Measurements from ENCODE around the gene CYSTM1.

The CYSTM1 gene

DNA sequence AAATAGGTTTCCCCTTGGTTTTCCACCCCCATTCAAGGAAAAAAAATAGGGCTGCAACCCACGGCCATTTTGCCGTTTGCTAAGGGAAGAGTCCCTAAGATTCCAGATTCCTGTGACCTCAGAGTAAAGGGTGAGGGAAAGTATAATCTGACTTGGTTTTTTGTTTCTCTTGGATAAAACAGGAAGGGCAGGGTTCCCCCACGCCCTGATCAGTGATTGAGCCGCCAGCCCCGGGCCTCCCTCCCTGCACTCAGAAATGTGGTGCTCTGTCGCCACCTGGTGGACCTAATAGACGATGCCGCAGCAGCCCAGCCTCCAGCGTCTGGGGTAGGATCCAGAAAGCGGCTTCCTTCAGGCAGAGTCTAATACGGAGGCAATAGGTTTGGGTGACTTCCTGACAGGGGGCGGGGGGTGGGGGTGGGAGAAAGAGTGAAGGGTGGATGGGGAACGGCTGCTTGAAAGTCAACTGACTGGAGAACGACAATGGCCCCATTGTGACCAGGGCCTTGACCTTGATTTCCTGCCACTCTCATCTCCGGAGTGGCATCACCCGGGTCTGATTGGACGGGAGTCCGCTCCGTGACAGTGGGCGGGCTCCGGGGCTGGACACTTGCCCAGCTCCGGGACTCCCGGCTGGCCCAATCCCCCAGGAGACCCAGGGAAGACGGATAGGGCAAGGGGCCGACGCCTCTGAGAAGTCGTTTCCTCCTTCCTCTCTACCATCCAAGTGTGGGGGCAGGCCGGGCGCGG is 17.8 kb upstream of the CYSTM1 start:
- peak; percentile 79 for DNase-seq (ENCODE audit: low read depth)
- TF ChIP-seq MYC (IDR thresholded peaks at IDR 0.05; ENCODE audit: low read depth, low read length) = no peak
- TF ChIP-seq, protein P1, sequence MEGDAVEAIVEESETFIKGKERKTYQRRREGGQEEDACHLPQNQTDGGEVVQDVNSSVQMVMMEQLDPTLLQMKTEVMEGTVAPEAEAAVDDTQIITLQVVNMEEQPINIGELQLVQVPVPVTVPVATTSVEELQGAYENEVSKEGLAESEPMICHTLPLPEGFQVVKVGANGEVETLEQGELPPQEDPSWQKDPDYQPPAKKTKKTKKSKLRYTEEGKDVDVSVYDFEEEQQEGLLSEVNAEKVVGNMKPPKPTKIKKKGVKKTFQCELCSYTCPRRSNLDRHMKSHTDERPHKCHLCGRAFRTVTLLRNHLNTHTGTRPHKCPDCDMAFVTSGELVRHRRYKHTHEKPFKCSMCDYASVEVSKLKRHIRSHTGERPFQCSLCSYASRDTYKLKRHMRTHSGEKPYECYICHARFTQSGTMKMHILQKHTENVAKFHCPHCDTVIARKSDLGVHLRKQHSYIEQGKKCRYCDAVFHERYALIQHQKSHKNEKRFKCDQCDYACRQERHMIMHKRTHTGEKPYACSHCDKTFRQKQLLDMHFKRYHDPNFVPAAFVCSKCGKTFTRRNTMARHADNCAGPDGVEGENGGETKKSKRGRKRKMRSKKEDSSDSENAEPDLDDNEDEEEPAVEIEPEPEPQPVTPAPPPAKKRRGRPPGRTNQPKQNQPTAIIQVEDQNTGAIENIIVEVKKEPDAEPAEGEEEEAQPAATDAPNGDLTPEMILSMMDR (IDR thresholded peaks at IDR 0.05; ENCODE audit: low read depth, low read length) = peak; percentile 73
- no peak overlapping the region for H3K4me3 ChIP-seq (ENCODE audit: low read depth, low read length)

DNA sequence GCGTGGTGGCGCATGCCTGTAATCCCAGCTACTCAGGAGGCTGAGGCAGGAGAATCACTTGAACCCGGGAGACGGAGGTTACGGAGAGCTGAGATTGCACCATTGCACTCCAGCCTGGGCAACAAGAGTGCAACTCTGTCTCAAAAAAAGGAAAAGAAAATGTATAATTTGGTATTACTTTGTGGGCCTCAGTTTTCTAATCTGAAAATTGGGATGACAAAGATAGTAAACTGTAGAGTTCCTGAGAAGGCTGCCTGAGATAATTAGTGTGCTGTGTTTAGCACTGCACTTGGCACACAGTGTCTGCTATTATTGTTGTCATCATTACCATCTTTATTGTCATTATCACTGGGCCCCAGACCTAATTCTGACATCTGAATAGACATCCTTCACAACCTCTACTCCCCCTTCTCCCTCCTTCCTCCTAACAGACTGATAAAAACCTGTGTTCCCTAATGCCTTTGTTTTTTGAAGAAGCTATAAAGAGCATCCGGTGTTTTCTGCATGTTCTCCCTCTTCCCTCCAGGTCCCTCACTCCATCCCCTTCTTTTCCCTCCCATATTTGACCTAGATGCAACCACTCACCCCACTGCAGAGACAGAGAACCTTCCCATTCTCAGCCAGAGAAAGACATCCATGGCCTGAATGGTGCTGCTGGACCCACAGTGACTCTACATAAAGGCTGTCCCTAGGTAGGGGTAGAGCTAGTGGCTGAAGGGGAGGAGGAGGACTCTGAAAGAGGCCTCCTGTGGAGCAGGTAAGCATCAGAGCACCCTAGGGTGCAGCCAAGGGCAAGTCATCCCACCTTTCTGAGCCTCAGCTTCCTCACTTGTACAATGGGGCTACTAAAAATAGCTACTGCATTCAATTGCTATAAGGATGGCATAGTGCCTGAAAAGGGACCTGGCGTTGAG is 15.7 kb upstream of the CYSTM1 start:
- H3K4me3 ChIP-seq (ENCODE audit: low read depth, low read length) = no peak overlapping the region
- TF ChIP-seq, protein P1 (IDR thresholded peaks at IDR 0.05; ENCODE audit: low read depth, low read length) = no peak
- TF ChIP-seq POLR2A (IDR thresholded peaks at IDR 0.05; ENCODE audit: extremely low read depth, insufficient read length) (no peak), MYC (IDR thresholded peaks at IDR 0.05; ENCODE audit: low read depth, low read length) (no peak)
- TF ChIP-seq, protein P2, sequence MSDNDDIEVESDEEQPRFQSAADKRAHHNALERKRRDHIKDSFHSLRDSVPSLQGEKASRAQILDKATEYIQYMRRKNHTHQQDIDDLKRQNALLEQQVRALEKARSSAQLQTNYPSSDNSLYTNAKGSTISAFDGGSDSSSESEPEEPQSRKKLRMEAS (IDR thresholded peaks at IDR 0.05; ENCODE audit: low read depth, low read length) = no peak
- DNase-seq (ENCODE audit: low read depth) = no peak

DNA sequence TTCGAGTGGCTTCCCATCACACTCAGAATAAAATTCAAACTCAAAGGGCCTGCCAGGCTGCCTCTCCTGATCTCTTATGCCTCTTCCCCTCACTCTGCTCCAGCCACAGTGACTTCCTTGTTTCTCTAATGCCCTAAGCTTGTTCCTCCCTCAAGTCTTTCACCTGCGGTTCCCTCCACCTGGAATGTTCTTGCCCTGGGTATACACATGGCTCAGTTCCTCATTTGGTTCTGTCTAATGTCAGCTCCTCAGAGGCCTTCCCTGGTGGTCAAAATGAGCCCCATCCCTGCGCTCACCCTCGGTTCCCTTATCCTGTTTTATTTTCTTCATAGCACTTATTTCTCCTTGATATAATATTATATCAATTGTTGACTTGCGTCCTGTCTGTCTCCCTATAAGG is 12.7 kb upstream of the CYSTM1 start:
- no peak for TF ChIP-seq POLR2A (IDR thresholded peaks at IDR 0.05; ENCODE audit: extremely low read depth, insufficient read length)
- TF ChIP-seq, protein P2 (IDR thresholded peaks at IDR 0.05; ENCODE audit: low read depth, low read length) = no peak
- H3K4me3 ChIP-seq (ENCODE audit: low read depth, low read length) = no peak overlapping the region
- no peak for DNase-seq (ENCODE audit: low read depth)

DNA sequence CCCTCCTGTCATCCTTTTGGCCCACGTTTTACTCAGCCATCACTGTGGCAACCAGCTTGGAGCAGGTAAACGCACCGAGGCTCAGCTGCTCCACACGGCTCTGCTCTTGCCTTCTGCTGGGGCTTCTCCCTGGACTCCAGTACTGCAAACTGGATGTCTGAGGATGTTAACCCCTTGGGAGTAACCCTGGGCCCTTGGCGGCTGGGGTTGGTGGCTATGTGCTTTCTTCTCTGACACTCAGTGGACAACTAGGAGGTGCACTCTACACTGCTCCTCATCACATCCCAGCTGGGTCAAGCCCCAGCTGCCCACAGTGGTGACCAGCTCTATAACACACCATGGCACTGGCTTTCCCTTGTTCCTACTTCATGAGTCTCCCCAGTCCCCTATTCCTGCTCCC is 12.2 kb upstream of the CYSTM1 start:
- no peak for TF ChIP-seq MYC (IDR thresholded peaks at IDR 0.05; ENCODE audit: low read depth, low read length)
- no peak for TF ChIP-seq POLR2A (IDR thresholded peaks at IDR 0.05; ENCODE audit: extremely low read depth, insufficient read length)
- TF ChIP-seq, protein P2 (IDR thresholded peaks at IDR 0.05; ENCODE audit: low read depth, low read length) = no peak
- TF ChIP-seq, protein P1 (IDR thresholded peaks at IDR 0.05; ENCODE audit: low read depth, low read length) = no peak
- H3K4me3 ChIP-seq (ENCODE audit: low read depth, low read length) = no peak overlapping the region
- no peak for DNase-seq (ENCODE audit: low read depth)

DNA sequence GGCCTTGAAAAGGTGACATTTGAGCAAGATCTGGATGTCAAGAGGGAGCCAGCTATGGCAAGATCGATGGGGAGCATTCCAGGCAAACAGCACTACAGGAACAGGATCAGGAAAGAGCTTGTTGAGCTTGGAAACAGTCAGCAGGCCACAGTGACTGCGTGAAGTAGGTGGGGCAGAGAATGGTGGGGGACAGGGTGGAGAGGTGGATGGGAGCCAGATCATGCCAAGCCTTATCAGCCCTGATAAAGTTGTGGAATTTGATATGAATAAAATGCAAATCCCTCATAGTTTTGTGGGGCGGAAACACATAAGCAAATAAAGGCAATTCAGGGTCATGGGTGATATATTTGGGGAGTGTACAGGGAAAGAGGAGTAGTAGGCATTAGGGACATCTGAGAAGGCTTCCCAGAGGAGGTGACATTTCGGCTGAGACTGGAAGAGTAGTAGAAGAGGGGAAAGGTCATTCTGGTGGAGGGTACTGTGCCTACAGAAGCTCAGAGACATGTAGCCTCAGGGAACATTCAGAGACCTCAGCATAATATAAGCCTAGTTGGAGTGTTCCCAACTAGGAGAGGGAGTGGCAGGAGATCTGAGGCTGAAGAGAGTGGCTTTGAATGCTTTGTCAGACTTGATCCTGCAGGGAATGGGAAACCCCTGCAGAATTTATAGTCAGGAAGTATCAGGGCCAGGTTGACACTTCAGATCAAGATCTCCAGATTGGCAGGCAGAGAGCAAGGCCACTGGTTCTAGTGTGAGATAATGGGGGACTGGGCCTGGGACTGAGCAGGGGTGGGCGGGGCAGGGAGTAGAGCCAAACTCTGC is 9.7 kb upstream of the CYSTM1 start:
- TF ChIP-seq MYC (IDR thresholded peaks at IDR 0.05; ENCODE audit: low read depth, low read length) (no peak), POLR2A (IDR thresholded peaks at IDR 0.05; ENCODE audit: extremely low read depth, insufficient read length) (no peak)
- TF ChIP-seq, protein P1 (IDR thresholded peaks at IDR 0.05; ENCODE audit: low read depth, low read length) = no peak
- TF ChIP-seq, protein P2 (IDR thresholded peaks at IDR 0.05; ENCODE audit: low read depth, low read length) = no peak
- DNase-seq (ENCODE audit: low read depth) = no peak
- H3K4me3 ChIP-seq (ENCODE audit: low read depth, low read length) = no peak overlapping the region

Measured in NB4 (cell line).